Inferior parietal cortex (tissue), 1 donor: ENCODE data around the gene SUCLG2.

Experiments used
- DNase-seq: peaks from one replicate; pipeline ENCODE4 v3.0.0-alpha.2; 2016; ENCODE audit errors: extremely low spot score

SUCLG2 gene

DNA sequence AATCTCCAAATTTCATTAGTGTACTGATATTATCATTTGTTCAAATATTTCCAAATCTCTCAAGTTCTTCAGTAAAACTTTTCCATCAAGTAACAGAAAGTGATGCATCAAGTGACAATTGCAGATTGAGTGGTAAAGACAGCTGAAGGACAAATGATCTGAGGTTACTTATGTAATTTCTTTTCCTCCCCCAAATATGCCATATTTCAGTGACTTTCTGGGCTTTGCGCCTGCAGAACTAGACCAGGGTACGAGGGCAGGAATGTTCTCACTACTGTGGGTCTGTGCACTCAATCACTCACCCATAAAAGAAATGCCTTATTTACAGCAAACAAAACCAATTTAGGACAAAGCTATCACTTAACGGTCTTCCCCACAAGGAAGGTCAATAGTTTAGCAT lies 4.7 kb downstream of the SUCLG2 start:
- DNase-seq: no peak

DNA sequence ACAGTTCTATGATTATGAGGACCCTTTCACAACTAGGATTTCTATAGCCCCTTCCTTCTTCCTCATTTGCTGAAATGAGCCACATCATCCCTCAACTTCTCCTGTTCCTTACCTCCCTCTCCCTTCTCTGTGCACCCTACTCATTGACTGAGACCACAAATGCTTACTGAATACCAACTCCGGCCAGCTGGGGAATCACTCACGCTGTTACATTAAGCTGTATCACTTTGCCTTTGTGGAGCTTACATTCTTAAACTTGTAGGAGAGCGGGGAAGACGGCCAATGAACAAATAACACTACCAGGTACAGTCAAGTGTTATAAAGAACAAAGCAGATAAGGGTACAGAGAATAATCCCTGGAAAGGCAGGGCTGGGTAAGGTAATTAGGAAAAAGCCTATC lies 5.7 kb downstream of the SUCLG2 start:
- no peak for DNase-seq

DNA sequence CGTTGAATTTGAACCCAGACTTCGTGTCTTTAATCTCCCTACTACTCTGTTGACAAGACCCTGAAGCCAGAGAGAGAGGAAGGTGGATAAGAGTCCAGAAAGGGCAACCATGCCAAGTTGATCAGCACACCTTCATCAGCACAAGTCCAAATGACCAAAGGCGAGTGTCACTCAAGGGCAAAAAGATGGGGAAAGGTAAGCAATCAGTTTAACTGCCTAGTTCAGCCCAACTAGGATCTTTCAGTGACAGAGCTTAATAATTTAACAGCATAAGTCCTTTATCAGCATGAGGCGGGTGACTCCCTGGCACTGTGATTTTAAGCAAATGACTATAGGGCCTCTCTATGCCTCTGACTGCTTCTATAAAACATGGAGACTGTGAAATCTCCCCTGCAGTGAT lies 6.2 kb downstream of the SUCLG2 start:
- DNase-seq: no peak

DNA sequence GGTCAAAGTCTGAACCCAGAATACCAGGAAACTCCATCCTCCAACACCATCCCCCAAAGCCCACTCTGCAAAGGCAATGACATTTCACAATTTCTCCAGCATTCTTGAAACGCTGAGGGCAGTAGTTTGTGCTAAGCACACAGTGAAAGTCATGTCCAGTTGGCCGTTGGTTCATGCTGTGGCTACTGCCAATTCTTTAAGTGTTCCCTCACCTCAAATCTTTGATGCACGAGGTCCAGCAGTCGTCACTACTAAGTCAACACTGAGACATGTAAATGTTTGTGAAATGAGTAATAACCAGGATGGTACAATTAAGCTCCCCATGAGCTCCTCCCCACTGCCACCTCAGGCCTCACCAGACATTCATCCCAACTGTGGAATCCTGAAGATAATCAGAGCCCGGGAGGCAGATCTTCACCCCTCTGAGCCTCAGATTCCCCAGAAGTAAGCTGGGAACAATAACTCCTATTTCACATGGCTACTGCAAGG lies 7.0 kb downstream of the SUCLG2 start:
- no peak for DNase-seq

DNA sequence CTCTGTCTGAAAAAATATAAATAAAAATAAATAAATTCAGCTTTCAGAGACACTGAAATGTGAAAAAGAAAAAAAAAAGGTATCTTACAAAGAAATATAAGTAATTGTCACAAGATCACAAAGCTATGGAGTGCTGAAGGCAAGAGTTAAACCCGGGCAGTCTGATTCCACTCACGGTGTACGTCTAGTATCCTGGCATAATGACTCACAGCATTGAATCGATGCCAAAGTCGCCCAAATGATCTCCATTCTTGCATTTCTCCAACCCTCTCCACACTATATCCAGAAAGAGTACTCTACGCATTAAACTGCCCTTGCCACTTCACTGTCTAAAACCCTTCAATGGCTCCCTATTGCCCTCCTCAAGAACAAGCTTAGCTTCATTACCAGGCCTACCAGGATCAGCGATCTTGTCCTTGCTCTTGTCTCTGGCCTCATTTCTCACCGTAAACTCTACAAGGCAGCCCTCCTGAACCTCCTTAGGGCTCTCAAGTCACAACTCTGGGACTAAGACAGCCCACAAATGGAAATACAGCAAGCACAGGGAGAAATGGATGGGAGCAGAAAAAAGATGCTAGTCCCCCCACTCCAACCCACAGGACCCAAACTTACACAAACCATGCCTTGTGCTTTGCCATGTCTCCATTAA lies 7.7 kb downstream of the SUCLG2 start:
- no peak for DNase-seq

DNA sequence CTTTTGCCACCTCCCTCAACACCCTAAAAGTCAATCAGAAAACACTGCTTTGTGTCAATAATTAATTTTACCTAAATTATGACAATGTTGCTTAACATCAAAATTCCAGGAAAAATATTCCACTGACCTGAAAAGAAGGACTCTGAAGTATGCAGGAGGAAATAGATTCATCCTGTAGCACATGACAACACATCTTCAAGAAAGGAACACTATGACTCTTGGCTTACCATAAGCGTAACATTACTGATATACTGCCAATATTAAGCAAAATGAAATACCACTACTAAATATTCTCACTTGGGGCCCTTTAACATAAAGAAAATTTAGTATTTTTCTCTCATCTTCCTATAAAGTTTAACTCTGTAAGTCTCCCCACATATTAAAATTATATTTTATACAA lies 9.6 kb downstream of the SUCLG2 start:
- no peak for DNase-seq

DNA sequence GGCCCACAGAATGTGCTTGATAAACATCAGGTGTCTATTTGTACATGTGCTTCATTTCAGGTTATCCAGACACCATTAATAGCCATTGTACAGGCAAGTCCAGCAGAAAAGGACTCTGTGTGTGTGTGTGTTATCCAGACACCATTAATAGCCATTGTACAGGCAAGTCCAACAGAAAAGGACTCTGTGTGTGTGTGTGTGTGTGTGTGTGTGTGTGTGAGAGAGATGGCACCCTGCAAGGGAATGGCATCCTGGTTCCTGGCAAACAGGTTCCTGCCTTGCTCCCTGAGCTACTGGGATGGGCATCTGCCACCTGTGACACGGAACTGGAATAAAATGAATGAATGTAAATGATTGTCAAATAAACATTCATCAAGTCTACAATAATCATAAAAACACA lies 11.7 kb downstream of the SUCLG2 start:
- no peak for DNase-seq

DNA sequence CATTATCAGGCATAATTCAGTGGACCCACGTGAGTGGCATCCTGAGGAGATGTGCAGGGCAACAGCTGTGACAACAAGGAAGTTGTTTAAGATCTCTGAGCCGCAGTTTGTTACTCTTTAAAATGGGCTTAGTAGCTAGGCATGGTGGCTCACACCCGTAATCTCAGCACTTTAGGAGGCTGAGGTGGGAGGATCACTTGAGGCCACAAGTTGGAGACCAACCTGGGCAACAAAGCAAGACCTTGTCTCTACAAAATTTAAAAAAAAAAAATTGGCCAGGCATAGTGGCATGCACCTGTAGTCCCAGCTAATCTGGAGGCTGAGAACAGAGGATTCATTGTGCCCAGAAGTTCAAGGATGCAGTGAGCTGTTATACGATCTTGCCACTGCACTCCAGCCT lies 12.2 kb downstream of the SUCLG2 start:
- DNase-seq: no peak

DNA sequence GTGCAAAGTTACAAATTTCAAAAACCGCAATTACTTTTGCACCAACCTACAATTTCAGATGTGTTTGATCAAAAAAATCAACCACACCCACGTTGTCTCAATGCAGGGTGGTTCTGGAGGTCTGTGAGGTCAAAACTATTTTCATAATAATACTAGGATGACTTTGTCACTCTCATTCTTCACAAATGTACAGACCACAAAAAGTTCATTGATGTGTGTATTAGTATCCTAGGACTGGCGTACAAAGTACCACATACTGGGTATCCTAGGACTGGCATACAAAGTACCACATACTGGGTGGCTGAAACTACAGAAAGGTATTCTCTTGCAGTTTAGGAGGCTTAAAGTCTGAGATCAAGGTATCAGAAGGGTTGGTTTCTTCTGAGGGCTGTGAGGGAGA lies 13.0 kb downstream of the SUCLG2 start:
- no peak for DNase-seq

DNA sequence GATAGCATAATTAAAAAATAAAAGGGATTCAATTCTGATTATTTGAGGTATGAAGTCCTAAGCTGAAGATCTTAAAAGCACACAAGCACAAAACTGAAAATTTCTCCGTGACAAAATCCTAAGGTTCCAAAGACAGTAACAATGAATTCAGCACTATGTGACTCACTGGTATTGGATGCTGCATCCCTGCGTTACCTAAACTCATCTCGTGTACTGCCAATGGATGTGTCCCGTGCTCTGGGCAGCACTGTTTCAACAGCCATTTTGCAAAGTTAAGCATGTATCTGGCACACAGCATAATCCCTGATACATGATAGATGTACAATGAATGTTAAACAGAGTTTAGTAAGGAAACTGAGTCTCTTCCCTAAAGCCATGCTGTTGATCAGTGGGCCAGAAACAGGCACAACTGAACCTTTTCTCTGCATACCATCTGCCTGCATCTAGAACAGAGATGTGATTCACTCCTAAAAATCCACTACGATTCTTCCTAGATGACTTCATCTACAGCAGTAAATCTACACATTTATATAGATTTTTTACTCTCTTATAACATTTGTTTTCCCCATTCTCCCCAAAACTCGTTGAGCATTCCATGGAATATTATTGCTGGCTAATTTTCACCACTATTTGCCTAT lies 14.3 kb downstream of the SUCLG2 start:
- no peak for DNase-seq

DNA sequence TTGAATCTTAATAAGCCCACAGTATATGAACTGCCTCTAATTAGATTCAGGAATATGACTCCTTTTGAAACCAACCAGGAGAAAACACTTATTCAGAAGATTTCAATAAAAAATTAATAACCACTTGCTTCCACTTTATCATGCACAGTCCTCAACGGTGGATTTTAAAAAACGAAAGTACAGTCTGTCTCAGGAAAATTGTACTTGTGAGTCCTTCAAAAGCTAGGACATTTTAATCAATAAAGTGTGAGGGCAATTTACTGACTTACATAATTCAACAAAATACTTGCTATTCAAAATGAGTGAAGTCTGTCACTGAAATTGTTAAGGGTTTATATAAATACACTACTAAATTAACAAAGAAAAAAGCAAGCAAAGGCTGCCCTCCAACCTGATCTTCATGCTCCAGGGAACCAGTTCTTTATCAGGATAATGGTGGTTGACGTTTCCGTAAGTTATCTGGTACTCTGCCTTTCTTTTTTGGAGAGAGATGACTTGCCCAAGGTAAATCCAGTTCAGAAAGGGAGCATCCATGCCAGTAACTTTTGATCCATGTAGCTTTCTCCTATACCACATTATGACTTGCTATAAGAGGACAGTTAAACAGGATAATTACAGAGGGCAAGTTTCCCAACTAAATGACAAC lies 17.0 kb downstream of the SUCLG2 start:
- no peak for DNase-seq

DNA sequence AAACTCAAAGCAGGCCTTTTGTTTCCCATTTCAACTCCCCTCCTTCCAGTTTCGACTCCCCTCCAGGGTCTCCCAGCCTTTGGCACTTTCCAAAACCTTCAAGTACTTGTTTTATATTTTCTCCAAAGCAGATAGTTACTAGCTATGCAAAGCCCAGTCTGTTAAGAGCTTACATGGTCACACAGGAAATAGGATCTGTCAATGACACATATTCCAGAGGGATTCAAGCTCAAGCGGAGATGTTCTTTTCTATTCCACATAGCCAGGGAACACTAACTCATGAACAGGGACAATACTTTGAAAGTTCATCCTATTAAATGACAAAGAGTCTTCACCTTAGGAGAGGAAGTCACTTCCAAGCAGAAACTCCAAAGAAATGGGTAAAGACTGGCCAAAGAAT lies 18.6 kb downstream of the SUCLG2 start:
- DNase-seq: no peak

DNA sequence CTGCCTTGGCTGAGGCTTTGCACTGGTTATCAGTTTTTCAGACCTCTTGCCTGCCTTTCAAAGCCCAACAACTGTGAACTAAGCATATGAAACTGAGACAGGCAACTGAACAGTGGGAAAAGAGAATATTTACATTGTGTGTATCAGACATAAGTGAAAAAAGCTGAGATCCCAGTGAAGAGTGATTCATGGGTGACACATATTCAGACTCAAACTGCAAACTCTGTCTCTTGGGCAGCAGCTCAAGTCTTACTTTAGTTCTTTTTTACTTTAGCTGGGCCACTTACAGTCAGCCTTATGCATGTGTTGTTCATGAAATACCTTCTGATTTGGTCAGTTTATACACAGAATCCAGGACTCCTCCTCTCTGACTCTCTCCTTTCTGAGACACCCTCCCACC lies 19.2 kb downstream of the SUCLG2 start:
- no peak for DNase-seq

DNA sequence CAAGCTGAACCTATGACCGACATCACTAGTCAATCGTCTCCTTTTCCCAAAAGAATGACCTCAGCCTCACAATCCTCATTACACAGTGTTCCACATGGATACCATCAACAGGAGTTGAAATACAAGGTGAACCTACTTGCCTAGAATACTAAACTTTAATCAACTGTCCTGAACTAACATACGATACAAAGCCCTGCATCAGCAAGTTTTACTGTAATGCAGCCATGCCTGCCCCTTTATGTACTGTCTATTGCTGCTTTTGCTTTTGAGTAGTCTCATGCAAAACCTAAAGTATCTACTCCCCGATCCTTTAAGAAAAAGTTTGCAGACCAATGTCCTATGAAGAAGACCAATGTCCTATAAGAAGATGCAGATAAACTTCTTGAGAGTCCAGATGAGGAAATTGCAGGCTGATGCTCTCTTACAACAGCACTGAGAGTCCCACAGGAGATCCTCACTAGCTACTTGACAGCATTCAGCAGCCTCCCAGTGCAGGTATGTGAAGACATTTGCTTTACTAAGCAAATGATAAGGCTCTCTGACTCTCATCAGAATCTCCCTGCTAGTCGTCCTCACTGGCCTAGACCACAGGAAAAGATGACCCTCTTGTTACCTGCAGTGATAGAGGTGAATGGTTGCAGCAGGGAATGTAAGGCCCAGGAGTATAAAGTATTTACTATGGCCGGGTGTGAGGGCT lies 23.6 kb downstream of the SUCLG2 start:
- DNase-seq: no peak

DNA sequence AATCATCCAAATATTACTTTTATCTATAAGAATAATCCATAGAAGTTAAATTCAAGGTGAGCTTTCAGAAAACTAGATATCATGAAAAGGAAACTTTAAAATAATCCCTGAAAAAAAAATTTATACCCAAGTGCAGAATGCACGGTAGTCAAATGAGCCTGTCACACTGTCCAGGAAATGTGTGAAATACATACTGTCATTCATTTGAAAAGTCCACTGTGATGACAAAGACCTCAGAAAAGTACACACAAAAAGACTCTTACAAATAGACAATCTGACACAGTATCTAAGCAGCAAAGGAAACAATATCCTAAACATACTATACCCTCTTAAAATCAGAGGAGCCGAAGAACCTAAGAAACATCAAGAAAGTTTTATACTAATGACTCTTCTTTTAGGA lies 29.7 kb downstream of the SUCLG2 start:
- DNase-seq: no peak

DNA sequence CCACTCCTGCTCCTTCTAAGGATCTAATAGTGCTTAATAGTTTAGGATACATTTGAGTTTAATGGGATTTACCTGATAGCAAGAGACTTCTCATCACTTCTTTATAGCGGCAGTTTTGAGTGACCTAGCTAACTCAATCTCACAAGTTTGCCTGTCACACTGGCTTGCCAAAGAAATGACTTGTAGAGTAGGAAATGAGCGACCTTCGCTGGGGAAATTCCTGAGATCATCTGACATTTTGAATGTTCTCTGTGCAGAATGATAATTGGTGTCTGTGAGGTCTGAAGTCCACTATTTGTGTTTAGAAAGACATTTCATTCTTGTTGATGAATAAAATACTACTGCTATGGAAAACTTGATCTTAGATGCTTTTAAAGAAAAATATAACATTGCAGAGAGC lies 30.3 kb downstream of the SUCLG2 start:
- no peak for DNase-seq

DNA sequence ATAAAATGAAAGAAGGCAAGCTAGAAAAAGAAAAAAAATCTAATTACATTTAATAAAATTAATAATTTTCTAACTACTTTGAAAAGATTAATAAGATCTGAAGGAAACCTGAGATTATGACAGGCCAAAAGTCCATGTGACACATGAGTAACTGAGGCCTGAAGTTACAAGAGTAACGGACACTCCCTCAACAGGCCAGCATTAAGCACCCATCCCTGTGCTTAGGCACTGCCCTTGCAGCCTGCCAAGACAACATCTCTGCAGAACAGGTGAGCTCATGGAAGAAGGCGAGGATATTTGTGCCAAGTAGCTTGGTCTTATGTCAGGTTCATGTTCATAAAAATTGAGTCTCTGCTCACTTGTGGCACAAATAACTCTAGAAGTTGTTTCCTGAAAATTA lies 31.8 kb downstream of the SUCLG2 start:
- DNase-seq: no peak

DNA sequence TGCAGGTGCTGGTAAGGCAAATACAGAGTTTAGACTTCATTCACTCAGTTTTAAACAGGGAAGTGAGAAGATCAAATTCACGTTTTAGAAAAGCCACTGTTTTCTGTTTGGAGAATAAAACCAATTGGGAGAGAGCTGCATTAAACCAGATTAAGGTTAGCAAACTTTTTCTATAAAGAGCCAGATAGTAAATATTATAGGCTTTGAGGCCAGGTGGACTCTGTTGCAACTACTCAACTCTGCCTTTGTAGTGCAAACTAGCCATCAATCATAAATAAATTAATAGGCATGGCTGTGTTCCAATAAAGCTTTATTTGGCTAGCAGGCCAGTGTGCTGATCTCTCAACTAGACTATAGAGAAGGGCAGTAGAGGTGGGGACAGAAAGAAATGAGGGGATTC lies 33.5 kb downstream of the SUCLG2 start:
- DNase-seq: no peak

DNA sequence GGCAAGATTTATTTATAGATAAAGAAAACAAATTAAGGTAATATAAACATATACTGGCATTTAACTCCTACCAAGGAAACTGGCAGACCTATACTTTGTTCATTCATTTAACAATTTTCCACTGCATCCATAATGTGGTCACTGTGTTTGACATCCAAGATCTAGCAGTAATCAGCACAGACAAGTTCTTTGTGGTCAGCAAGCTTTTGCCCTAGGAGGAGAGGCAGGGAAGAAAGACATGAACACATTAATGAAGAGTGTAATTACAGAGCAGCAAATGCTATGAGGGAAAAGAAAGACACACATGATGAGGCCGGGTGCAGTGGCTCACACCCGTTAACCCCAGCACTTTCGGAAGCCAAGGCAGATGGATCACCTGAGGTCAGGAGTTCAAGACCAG lies 34.4 kb downstream of the SUCLG2 start:
- DNase-seq: no peak

DNA sequence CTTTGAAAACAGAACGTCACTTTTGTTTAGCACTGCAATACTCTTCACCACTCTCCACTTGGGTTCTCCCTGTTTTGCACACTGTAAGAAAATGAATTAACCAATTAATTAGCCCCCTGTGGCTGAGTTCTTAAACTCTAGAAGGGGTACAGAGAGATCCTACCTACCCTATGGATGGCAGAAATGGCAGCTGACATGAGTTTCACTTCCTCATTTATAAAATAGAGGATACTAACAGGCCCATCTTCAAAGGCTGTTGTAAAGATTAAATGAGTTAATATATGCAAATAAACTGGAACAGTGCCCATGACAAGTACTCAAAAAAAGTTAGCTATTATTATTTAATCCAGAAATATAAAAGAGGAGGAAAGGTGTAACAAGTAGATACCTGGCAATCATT lies 36.9 kb downstream of the SUCLG2 start:
- DNase-seq: no peak

DNA sequence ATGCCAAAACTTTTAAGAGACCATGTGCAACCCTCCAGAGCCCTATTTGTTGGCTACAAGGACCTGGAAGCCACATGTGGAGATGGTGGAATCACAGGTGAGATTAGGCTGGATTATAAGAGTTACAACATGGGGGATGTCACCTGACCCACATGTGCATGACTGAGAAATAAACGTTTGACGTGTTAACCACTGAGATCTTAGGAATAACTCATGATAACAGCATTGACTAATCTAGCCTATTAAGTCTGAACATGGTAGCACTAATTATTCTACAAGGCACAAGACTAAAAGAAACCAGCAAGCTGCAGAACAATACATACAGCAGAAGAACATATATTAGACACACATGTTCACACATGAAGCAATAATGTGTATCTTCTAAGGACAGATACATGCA lies 38.4 kb downstream of the SUCLG2 start:
- no peak for DNase-seq

DNA sequence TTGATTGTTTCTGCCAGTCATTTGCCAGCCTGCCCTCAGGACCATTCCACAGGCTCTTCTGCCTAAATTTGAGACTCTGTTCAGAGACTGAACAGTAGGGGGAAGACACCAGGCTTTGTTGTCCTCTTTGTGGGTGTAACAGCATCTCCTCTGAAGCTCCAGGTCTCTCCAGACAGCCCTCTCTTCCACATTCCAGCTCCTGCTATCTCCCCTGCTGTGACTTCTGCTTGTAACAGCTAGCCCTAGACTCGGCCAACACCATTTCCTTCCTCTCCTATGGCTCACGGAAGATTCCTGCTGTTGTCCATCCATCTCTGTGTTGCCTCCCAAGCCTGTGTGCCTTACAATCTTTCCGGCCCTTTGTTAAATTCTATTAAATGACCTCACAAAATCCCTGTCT lies 40.2 kb downstream of the SUCLG2 start:
- DNase-seq: no peak

DNA sequence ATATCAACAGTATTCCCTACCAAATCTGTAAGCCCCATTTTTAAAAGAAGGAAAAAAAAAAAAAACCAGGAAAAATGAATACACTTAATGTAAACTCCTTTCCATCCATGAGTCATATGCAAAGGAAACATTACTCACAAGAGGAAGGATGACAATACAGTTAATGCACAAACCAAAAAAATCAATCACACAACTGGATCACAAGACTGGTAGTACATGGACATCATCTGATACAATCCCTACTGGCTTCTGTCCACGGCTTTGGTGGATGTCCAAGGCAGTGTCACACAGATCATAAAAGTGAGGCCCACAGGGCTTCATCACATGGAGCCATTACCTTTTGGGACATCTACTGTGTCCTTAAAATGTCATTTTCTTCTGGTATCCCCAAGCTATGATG lies 44.0 kb downstream of the SUCLG2 start:
- no peak for DNase-seq
